Mesendoderm (in vitro differentiated cells): ENCODE measurements around the gene GSG1.
"Not testable (repeated sequence)": the region's sequence is repeated elsewhere in the genome, so short reads cannot be mapped to it uniquely, and the experiment has no call there.

Experiments used
- DNase-seq: peaks from one replicate; pipeline ENCODE4 v3.0.0; 2013
- H2AK5ac ChIP-seq: 2 replicates; pipeline ENCODE4 v1.6.1; 2013; ENCODE audit warnings: low read length, inconsistent platforms
- H2BK120ac ChIP-seq: 2 replicates; pipeline ENCODE4 v1.6.1; 2013; ENCODE audit warnings: low read depth, mild to moderate bottlenecking, low read length, moderate library complexity, mixed read lengths
- H2BK15ac ChIP-seq: replicated peaks from 2 replicates; pipeline ENCODE4 v1.6.1; 2013; ENCODE audit warnings: low read depth, mild to moderate bottlenecking, moderate library complexity
- H2BK5ac ChIP-seq: 2 replicates; pipeline ENCODE4 v1.6.1; 2013; ENCODE audit warnings: low read length, inconsistent platforms
- H3K18ac ChIP-seq: 2 replicates; pipeline ENCODE4 v1.6.1; 2013; ENCODE audit warnings: mild to moderate bottlenecking, low read length, mixed read lengths
- H3K23ac ChIP-seq: one replicate; pipeline ENCODE4 v1.6.1; 2013; ENCODE audit warnings: low read length
- H3K27ac ChIP-seq: 2 replicates; pipeline ENCODE4 v1.5.1; 2013; ENCODE audit warnings: low read depth, mild to moderate bottlenecking, inconsistent platforms, low read length, moderate library complexity
- H3K27me3 ChIP-seq: 2 replicates; pipeline ENCODE4 v1.6.1; 2013; ENCODE audit warnings: low read length, control low read depth, mild to moderate bottlenecking, inconsistent platforms; ENCODE audit not compliant: insufficient read depth, poor library complexity
- H3K36me3 ChIP-seq: 2 replicates; pipeline ENCODE4 v1.6.1; 2013; ENCODE audit warnings: low read length, inconsistent platforms; ENCODE audit not compliant: control insufficient read depth, insufficient read depth
- H3K4ac ChIP-seq: one replicate; pipeline ENCODE4 v1.6.1; 2013; ENCODE audit warnings: low read depth, mild to moderate bottlenecking, low read length, moderate library complexity
- H3K4me1 ChIP-seq: 2 replicates; pipeline ENCODE4 v1.6.1; 2013; ENCODE audit warnings: low read depth, low read length, inconsistent platforms; ENCODE audit not compliant: control insufficient read depth
- H3K4me2 ChIP-seq: 2 replicates; pipeline ENCODE4 v1.6.1; 2013; ENCODE audit warnings: low read length
- H3K4me3 ChIP-seq: 2 replicates; pipeline ENCODE4 v1.5.1; 2013; ENCODE audit warnings: mild to moderate bottlenecking, low read length
- H3K56ac ChIP-seq: one replicate; pipeline ENCODE4 v1.6.1; 2013; ENCODE audit warnings: low read length
- H3K79me1 ChIP-seq: 2 replicates; pipeline ENCODE4 v1.6.1; 2013; ENCODE audit warnings: low read length, inconsistent platforms
- H3K79me2 ChIP-seq: 2 replicates; pipeline ENCODE4 v1.6.1; 2013; ENCODE audit warnings: mild to moderate bottlenecking, low read length; ENCODE audit not compliant: control insufficient read depth, insufficient read depth
- H3K9ac ChIP-seq: 2 replicates; pipeline ENCODE4 v1.6.1; 2013; ENCODE audit warnings: low read length, inconsistent platforms
- H4K5ac ChIP-seq: one replicate; pipeline ENCODE4 v1.6.1; 2013; ENCODE audit warnings: low read length
- H4K8ac ChIP-seq: one replicate; pipeline ENCODE4 v1.6.1; 2013; ENCODE audit warnings: low read depth, mild to moderate bottlenecking, control low read depth, low read length, moderate library complexity
- WGBS: extraction: QIAGEN DNeasy Blood & Tissue Kit; methylation state at CpG from one replicate; pipeline ENCODE4 v1.1.7; 2013; ENCODE audit warnings: low lambda C conversion rate, missing lambda C conversion rate; ENCODE audit not compliant: insufficient coverage; ENCODE audit errors: extremely low coverage; 5-methylcytosine and 5-hydroxymethylcytosine counted together

GSG1 gene

DNA sequence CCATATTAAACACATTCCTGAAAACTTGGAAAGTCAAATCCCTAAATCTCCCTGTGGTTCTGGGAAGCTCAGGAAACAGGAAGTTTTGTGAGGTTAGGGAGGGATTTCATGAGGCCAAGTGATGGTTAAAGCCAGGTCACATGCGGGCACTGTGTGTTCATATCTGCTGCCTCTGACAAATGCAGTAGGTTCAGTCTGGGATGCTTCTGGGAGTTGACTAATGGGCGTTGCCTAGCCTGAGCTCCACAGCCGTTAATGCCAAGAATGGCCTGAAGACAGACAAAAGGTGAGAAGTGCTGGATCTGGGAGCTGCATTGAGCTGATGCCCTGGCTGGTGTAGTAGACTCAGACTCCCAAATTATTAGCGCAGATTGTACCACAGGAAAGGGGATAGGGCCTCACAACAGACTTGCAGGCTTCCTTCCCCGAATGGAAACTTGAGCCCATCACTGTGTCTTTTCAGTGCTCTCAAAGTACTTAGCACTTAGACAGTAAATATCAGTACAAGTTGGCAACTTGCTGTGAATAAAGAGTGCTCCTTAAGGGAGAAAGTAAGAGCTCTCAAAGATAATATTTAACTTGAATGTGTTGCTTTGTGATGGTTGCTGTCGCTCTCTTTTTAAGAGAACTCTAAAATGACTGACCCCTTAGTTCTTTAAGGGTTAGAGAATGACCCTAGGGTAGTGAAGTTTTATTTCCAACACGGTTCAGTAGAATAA, 17.3 kb downstream of the GSG1 start:
- no peak overlapping the region for H2AK5ac ChIP-seq
- no peaks in the 10 kb centered on the region for H3K36me3 ChIP-seq
- H3K56ac ChIP-seq, result no peak overlapping the region
- H3K4me3 ChIP-seq, result no peak overlapping the region
- no peak overlapping the region for H3K18ac ChIP-seq
- H3K79me1 ChIP-seq, result no peaks in the 10 kb centered on the region
- no peak overlapping the region for H3K27ac ChIP-seq
- H3K4me2 ChIP-seq, result no peak overlapping the region
- H3K9ac ChIP-seq, result no peak overlapping the region
- no CpG with 5 or more reads among the region's 7 CpGs for WGBS
- no peak overlapping the region for H4K8ac ChIP-seq
- H3K79me2 ChIP-seq, result no peaks in the 10 kb centered on the region
- H4K5ac ChIP-seq, result no peak overlapping the region
- H2BK120ac ChIP-seq, result no peak overlapping the region
- H2BK15ac ChIP-seq, result no peak overlapping the region
- no peak overlapping the region for H2BK5ac ChIP-seq
- H3K27me3 ChIP-seq, result no peaks in the 10 kb centered on the region
- no peak overlapping the region for H3K23ac ChIP-seq
- no peak for DNase-seq
- peaks cover 7% of the 10 kb centered on the region for H3K4me1 ChIP-seq
- H3K4ac ChIP-seq, result no peak overlapping the region

DNA sequence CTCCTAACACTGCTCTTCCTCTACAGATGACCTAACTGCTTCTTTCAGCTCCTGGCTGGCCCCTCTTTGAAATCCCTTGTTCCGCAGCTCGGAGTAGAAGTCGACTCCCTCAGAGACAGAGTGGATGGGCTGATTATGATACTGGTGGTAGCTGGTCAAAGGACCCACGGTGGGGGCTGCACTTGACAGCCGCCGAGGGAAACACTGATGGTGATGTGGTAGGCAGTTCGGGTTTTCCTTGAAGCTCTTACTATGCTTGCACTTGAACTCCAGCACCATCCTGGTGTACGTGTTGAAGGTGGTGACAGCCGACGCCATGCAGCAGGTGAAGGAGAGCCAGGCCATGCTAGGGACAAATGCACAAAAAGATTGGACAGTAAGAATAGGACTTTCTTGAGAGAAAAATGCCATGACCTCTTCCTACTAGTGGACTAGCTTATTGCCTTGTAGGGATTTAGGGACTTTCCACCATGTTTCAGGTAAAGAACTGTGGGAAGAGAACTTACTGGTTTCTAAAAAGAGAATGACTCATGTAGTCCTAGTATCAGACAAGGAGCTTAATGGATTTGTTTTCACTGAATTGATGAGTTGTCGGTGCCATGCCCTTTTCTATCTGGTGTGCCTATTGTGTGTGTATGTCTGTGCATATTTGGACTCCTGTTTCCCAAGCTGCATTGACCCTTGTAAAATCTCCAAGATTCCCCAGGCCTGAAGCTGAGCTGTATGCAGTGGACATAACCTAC, 18.4 kb downstream of the GSG1 start:
- H3K4me1 ChIP-seq, result peaks cover 7% of the 10 kb centered on the region
- no peak overlapping the region for H2BK5ac ChIP-seq
- no peak overlapping the region for H3K4me3 ChIP-seq
- no peak overlapping the region for H4K8ac ChIP-seq
- H3K79me1 ChIP-seq, result no peaks in the 10 kb centered on the region
- H2BK15ac ChIP-seq, result no peak overlapping the region
- no peak overlapping the region for H3K4me2 ChIP-seq
- no peaks in the 10 kb centered on the region for H3K36me3 ChIP-seq
- H3K79me2 ChIP-seq, result no peaks in the 10 kb centered on the region
- no peak overlapping the region for H3K9ac ChIP-seq
- no peaks in the 10 kb centered on the region for H3K27me3 ChIP-seq
- H3K56ac ChIP-seq, result no peak overlapping the region
- no peak overlapping the region for H3K18ac ChIP-seq
- DNase-seq, result no peak
- H3K4ac ChIP-seq, result no peak overlapping the region
- H3K27ac ChIP-seq, result no peak overlapping the region
- H4K5ac ChIP-seq, result no peak overlapping the region
- H2AK5ac ChIP-seq, result no peak overlapping the region
- no peak overlapping the region for H2BK120ac ChIP-seq
- no CpG with 5 or more reads among the region's 11 CpGs for WGBS
- no peak overlapping the region for H3K23ac ChIP-seq

DNA sequence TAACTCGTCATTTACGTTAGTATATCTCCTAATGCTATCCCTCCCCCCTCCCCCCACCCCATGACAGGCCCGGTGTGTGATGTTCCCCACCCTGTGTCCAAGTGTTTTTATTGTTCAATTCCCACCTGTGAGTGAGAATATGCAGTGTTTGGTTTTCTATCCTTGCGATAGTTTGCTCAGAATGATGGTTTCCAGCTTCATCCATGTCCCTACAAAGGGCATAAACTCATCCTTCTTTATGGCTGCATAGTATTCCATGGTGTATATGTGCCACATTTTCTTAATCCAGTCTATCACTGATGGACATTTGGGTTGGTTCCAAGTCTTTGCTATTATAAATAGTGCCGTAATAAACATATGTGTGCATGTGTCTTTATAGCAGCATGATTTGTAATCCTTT, 19.8 kb downstream of the GSG1 start:
- H2AK5ac ChIP-seq, H3K27ac ChIP-seq, H3K9ac ChIP-seq, H2BK120ac ChIP-seq, H3K36me3 ChIP-seq, H3K4me1 ChIP-seq, H4K5ac ChIP-seq, H3K4me3 ChIP-seq, H3K79me2 ChIP-seq, H3K79me1 ChIP-seq, H3K27me3 ChIP-seq, H2BK5ac ChIP-seq, H3K23ac ChIP-seq, H3K18ac ChIP-seq, H2BK15ac ChIP-seq, H3K4ac ChIP-seq, DNase-seq, H3K4me2 ChIP-seq, H4K8ac ChIP-seq, H3K56ac ChIP-seq: not testable (repeated sequence)
- no CpG with 5 or more reads among the region's 5 CpGs for WGBS

DNA sequence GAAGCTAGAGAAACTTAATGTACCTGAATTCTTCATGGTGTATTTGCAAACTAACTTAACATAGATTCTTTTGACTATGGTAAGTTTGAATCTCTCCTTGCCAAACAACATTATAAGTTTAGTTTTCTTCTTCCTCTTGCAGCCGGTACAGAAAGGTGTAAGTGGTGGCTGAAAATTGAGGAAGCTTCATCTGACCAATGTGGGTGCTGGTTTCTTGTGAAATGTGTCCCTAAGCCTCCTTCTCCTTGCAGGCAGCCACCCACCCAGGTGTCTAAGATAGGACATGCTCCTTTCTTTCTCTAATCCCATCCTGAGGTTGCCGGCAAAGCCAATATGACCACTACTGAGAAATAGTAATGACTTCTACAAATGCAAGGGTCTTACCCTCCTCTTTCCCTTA, 20.6 kb downstream of the GSG1 start:
- Histone ChIP-seq H3K4ac (no peak overlapping the region), H2BK120ac (no peak overlapping the region), H3K4me2 (no peak overlapping the region), H3K79me1 (no peaks in the 10 kb centered on the region), H3K27me3 (no peaks in the 10 kb centered on the region), H3K36me3 (no peaks in the 10 kb centered on the region), H3K23ac (no peak overlapping the region), H3K9ac (no peak overlapping the region), H3K79me2 (no peaks in the 10 kb centered on the region), H3K27ac (no peak overlapping the region), H4K8ac (no peak overlapping the region), H2BK5ac (no peak overlapping the region), H2BK15ac (no peak overlapping the region), H3K18ac (no peak overlapping the region), H3K56ac (no peak overlapping the region), H2AK5ac (no peak overlapping the region), H3K4me1 (peaks cover 2% of the 10 kb centered on the region), H3K4me3 (no peak overlapping the region), H4K5ac (no peak overlapping the region)
- no peak for DNase-seq
- no CpG with 5 or more reads among the region's 2 CpGs for WGBS

DNA sequence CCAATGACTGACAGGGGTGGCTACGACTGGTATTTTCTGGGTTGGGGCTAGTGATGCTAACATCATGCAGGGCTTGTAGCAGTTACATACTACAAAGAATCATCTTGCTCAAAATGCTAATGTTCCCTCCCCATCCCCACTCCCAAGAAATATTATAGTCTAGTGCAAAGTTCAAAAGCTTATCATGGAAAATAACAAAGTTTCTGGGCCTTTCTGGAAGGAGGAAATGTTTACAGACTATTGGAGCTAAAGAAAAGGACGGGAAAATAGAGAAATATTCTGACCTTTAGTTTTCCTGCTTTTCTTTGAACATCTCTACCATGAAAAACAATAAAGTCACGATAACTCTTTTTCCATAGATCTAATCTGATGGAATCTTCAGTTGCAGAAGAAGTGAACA, 23.2 kb downstream of the GSG1 start:
- no peak overlapping the region for H2BK15ac ChIP-seq
- no peak overlapping the region for H2AK5ac ChIP-seq

More for the DNA sequence above, 23.2 kb downstream of the GSG1 start:
- Histone ChIP-seq H3K79me1 (no peaks in the 10 kb centered on the region), H2BK120ac (no peak overlapping the region), H3K36me3 (no peaks in the 10 kb centered on the region), H3K27me3 (no peaks in the 10 kb centered on the region), H3K4me2 (no peak overlapping the region), H3K23ac (no peak overlapping the region), H3K9ac (no peak overlapping the region), H3K18ac (no peak overlapping the region), H3K4ac (no peak overlapping the region), H4K5ac (no peak overlapping the region), H2BK5ac (no peak overlapping the region), H3K27ac (no peak overlapping the region), H3K4me3 (no peak overlapping the region), H4K8ac (no peak overlapping the region), H3K79me2 (no peaks in the 10 kb centered on the region), H3K4me1 (no peaks in the 10 kb centered on the region), H3K56ac (no peak overlapping the region)
- no peak for DNase-seq
- no CpG with 5 or more reads among the region's 3 CpGs for WGBS
